Stomach (tissue), 4 donors: ENCODE measurements around the gene SEMA4A.

ENCODE experiments used
- EP300 ChIP-seq: sonication (generic); formaldehyde crosslinking; IDR thresholded peaks from one replicate; pipeline ENCODE4 v1.6.1; 2017; ENCODE audit warnings: antibody characterized with exemption
- POLR2A ChIP-seq, 4 donors: fragments of 450-650 bp; IDR thresholded peaks; one replicate each; pipeline ENCODE4 v1.6.1; 2016; ENCODE audit warnings: antibody characterized with exemption in 4 of 4, control low read depth in 2 of 4, mild to moderate bottlenecking in 1 of 4, moderate library complexity in 1 of 4
- POLR2AphosphoS5 ChIP-seq, 3 donors: sonication (generic); formaldehyde crosslinking; IDR thresholded peaks; one replicate each; pipeline ENCODE4 v1.6.1; 2016; ENCODE audit warnings: antibody characterized with exemption in 3 of 3
- TF ChIP-seq, protein P1 (sequence below), 7 experiments: fragments of 450-650 bp in 4 of 7; fragments of 200-600 bp in 3 of 7; sonication (generic) in 3 of 7; IDR thresholded peaks; one replicate each; pipeline ENCODE4 v1.5.1; 2016 to 2019; ENCODE audit warnings: antibody characterized with exemption in 7 of 7, control low read depth in 2 of 7, mild to moderate bottlenecking in 1 of 7

GRCh38 chr1:156217871-156218270 is 64.5 kb downstream of the SEMA4A start:
- TF ChIP-seq, protein P1, sequence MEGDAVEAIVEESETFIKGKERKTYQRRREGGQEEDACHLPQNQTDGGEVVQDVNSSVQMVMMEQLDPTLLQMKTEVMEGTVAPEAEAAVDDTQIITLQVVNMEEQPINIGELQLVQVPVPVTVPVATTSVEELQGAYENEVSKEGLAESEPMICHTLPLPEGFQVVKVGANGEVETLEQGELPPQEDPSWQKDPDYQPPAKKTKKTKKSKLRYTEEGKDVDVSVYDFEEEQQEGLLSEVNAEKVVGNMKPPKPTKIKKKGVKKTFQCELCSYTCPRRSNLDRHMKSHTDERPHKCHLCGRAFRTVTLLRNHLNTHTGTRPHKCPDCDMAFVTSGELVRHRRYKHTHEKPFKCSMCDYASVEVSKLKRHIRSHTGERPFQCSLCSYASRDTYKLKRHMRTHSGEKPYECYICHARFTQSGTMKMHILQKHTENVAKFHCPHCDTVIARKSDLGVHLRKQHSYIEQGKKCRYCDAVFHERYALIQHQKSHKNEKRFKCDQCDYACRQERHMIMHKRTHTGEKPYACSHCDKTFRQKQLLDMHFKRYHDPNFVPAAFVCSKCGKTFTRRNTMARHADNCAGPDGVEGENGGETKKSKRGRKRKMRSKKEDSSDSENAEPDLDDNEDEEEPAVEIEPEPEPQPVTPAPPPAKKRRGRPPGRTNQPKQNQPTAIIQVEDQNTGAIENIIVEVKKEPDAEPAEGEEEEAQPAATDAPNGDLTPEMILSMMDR (IDR thresholded peaks at IDR 0.05): no peak
- no peak for TF ChIP-seq POLR2A (IDR thresholded peaks at IDR 0.05)
- no peak for TF ChIP-seq POLR2AphosphoS5 (IDR thresholded peaks at IDR 0.05)
- TF ChIP-seq EP300: no peak
